DND-41 (cell line): ENCODE measurements around the gene FARP2.

ENCODE experiments used
- EZH2 ChIP-seq: IDR thresholded peaks from 3 replicates; pipeline ENCODE4 v1.6.1; 2012; ENCODE audit warnings: borderline replicate concordance, low read depth, mild to moderate bottlenecking, moderate library complexity, low read length, inconsistent platforms; ENCODE audit not compliant: severe bottlenecking
- TF ChIP-seq, protein P1 (sequence below): IDR thresholded peaks from 2 replicates; pipeline ENCODE4 v1.5.1; 2012; ENCODE audit warnings: borderline replicate concordance, low read length, moderate library complexity, mild to moderate bottlenecking; ENCODE audit not compliant: poor library complexity, severe bottlenecking; ENCODE audit errors: extremely low read depth

DNA sequence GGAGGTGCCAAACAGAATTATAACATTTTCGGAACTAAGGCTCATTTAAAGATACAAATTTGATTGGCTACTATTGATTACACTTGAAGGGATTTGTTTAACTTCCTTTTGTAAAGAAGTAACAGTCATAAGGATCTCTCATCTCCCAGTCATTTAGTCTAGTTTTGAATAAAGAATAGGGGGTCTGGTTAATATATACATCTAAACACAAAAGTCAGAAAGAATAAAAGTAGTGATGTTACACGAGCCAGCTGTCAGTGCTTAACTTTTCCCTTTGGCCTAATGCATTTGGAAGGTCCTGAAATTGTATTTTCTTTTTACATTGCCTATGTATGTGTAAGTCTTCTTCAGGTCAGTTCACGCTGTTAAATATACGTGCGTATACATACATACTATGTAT lies 32.3 kb upstream of the FARP2 start:
- TF ChIP-seq, protein P1, sequence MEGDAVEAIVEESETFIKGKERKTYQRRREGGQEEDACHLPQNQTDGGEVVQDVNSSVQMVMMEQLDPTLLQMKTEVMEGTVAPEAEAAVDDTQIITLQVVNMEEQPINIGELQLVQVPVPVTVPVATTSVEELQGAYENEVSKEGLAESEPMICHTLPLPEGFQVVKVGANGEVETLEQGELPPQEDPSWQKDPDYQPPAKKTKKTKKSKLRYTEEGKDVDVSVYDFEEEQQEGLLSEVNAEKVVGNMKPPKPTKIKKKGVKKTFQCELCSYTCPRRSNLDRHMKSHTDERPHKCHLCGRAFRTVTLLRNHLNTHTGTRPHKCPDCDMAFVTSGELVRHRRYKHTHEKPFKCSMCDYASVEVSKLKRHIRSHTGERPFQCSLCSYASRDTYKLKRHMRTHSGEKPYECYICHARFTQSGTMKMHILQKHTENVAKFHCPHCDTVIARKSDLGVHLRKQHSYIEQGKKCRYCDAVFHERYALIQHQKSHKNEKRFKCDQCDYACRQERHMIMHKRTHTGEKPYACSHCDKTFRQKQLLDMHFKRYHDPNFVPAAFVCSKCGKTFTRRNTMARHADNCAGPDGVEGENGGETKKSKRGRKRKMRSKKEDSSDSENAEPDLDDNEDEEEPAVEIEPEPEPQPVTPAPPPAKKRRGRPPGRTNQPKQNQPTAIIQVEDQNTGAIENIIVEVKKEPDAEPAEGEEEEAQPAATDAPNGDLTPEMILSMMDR = no peak
- TF ChIP-seq EZH2 = no peak
